Raji (cell line): ENCODE measurements around the gene KIAA1671.

Experiments
- POLR2A ChIP-seq: IDR thresholded peaks from 2 replicates; pipeline ENCODE4 v1.6.1; 2011; ENCODE audit warnings: low read depth, low read length, control low read depth; ENCODE audit not compliant: insufficient read depth

KIAA1671 gene

GRCh38 chr22:24947383-24947782, 5.1 kb upstream of the KIAA1671 start:
- TF ChIP-seq POLR2A, result no peak

GRCh38 chr22:24947881-24948280, 4.6 kb upstream of the KIAA1671 start:
- TF ChIP-seq POLR2A, result no peak

DNA sequence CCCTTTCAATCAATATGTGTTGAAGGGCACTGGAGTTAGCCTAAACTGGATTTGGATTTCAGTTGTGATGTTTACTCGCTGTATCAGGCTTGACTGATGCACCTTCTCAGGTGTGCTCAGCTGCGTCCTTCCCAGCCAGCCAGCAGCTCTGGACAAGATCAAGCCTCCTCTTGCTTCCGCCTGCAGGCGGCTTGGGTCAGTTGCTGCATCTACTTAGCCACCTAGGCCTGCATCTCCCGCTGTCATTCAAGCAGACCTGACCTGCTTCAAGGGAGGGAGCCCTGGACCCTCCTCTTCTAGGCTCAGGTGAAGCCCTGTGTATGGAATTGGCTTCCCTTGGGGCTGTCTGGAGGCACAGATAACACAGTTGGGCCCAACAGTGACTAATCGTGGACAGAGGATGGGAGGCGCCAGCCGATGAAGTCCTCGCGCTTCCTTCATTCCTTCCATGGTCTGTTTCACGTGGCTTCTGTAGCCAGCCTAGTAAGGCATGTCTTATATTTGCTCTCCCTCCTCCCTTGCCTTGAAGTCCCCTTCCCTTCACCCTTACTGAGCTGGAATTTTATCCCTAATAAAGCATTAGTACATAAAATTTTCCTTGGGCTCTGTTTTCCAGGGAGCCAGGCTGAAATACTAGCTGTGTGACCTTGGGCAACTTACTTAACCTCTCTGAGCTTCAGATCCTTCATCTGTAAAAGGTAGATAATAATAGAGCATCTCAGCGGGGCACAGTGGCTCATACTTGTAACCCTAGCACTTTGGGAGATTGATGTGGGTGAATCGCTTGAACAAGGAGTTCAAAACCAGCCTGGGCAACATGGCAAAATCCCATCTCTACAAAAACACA, 3.9 kb upstream of the KIAA1671 start:
- no peak for TF ChIP-seq POLR2A

DNA sequence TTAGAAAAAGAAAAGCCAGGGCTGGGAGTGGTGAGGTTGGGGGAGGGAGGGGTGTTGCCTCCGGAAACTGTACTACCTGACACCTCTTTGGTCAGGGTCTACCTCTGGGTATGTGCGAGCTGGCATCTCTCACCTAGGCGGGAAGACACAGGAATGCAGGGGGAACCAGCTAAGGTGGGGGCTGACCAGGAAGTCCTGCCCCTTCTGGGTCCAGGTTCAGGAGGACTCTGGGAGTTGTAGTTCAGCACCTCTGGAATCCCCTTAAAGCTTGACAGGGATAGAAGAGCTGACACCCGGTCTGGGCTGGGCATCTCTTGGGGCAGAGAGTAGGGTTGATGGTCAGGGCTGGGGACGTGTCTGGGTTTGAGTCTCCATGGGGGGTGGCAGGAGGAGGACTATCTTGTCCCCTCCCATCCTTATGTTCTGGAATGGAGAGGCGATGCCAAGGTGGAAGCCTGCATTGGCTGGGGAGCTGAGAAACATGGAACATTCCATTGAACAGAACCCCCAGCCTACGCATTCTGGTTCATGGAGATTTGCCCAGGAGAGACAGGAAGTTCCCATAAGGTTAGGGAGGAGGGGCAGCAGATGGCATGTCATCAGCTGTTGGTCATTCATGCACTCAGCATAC, 2.1 kb upstream of the KIAA1671 start:
- no peak for TF ChIP-seq POLR2A

GRCh38 chr22:24952837-24953383, 394 bp downstream of the KIAA1671 start:
- TF ChIP-seq POLR2A, result no peak

- no peak for TF ChIP-seq POLR2A
These were observed 1.0 kb downstream of the KIAA1671 start for GRCh38 chr22:24953384-24954113.

DNA sequence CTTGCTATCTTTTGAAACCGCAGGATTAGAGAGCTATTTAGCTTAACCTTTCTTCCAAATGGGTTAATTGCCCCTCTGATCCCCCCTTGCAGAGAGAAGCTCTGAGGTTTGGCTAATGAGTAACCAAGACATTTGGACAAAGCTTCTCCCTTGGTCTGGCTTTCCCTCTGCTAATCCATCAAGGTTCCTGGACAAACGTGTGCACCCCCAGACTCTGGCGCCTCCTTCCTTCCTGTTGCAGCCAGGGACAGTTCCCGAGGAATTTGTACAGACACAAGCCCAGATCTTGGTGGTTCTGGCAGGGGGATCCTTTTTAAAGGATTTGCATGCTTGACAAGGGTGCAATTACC, 1.6 kb downstream of the KIAA1671 start:
- no peak for TF ChIP-seq POLR2A

DNA sequence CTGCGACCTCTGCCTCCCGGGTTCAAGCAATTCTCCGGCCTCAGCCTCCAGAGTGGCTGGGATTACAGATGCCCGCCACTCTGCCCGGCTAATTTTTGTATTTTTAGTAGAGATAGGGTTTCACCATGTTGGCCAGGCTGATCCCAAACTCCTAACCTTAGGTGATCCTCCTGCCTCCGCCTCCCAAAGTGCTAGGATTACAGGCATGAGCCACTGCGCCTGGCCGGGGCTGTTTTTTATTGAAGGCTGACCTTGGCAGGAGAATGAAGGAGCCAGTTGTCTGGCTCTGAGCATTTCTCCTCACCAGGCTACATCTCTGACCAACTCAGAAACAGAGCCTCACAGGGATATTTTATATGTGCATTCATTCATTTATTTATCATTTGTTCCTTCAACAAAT, 2.3 kb downstream of the KIAA1671 start:
- TF ChIP-seq POLR2A, result no peak

DNA sequence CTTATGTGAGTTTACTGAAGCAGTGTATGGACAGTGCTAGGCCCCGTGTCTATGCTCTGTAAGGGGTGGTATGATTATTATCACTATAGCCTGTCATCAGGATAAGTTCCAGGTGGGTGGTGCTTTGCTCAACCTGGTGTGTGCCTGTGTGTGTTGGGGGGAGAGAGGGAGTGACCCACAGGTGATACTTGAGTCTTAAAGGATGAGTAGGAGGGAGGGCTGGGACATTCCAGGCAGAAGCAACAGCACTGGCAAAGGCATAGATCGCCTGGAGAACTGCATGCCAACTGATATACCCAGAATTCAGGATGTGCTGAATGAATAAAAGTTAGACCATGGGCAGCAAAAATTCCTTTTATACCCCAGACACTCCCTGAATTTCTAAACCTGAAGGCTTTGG, 4.5 kb downstream of the KIAA1671 start:
- no peak for TF ChIP-seq POLR2A

GRCh38 chr22:24961217-24961844, 8.8 kb downstream of the KIAA1671 start:
- no peak for TF ChIP-seq POLR2A

- no peak for TF ChIP-seq POLR2A
These were observed 9.6 kb downstream of the KIAA1671 start for GRCh38 chr22:24962094-24962493.

DNA sequence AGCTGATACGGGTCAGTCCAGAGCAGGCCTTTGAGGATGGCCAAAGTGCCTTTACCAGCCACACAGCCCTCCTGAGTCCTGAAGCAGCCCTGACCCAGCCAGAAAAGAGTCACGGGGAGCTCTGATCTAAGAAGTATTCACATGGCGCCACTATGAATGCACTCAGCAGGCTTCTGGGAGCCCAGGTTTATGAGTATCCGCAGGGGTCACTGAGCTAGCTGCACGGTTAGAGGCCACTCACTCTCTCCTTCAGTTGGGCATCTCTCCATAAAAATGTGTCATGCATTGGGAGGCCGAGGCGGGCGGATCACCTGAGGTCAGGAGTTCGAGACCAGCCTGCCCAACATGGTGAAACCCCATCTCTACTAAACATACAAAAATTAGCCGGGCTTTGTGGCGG, 10.3 kb downstream of the KIAA1671 start:
- TF ChIP-seq POLR2A, result no peak

GRCh38 chr22:24964441-24964840, 11.9 kb downstream of the KIAA1671 start:
- no peak for TF ChIP-seq POLR2A

DNA sequence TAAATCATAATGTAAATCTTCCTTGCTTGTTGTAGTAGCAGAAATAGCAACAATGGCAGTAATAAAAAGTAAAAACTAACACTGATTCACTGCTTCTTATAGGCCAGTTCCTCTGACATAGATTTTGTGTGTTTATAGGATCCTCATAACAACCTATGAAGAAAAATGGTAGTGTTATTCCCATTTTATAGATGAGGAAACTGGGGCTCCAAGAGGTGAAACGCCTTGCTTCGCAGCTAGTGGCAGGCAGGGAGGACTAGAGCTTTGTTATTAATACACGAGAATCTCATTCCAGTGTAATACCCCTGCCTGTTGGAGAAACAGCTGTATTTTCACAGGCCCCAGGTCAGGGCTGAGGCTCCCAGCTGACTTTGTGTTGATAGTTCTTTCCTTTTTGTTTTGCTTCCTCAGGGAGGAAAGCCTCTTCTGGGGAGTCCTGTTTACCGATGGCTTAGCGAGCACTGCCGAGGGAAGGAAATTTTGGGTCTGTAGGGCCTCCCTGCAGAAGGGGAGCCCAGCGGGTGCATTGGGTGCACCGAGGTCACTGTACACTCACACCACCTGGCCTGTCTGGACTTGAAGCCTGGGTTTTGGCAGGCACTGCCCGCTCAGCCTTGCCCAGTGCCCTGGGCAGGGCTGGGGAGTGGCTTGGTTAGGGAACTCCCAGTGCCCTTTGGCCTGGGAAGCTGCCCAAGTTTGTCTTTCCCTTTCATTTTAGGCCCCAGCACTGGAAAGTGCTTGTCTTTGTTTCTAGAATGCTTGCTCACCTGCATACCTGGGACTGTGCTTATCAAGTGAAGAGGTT, 13.5 kb downstream of the KIAA1671 start:
- no peak for TF ChIP-seq POLR2A

DNA sequence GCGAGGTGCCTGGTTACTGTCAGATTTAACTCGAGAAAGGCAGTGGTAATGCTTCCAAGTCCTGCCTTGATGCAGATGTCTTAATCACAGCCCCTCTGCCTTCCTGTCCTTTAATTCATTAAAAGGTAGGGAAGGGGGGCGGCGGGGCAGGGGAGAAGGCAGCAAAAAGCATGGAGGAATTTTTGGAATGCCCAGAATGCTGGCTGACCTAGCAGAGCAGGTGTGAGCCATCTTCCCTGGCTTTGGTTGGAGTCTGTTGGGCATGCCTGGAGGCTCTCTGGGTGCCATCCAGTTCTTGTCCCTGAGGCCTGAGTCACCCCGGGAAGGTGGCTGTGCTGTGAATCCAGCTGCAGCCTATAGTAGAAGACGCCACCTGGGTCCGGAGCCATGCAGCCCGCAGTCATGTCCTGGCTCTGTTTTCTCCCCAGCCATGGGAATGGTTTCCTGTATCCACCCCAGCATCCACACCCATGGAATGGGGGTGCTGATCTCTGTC, 15.6 kb downstream of the KIAA1671 start:
- TF ChIP-seq POLR2A, result no peak
